IMR-90 (cell line): ENCODE data around the gene PDZD2. TPM values are rescaled to one million over a fixed set of nuclear protein-coding genes. Genes with fewer than 3 reads are reported as not detected.

Experiments
- ATAC-seq: fragments of 200-7000 bp; cut with Tn5 transposase; 2 replicates; pipeline ENCODE4 v1.9.1; 2020; ENCODE audit warnings: low read depth, mild to moderate bottlenecking, moderate library complexity
- BruUV-seq: library from RNA; stranded (reverse); fragments of 400-500 nt; replicated peaks from 2 replicates; lab custom pipeline; 2021; lab: Mats Ljungman, UMichigan
- CTCF ChIA-PET: fragments of 300-600 bp; formaldehyde crosslinking; extraction: SDS; loops from one replicate; lab custom pipeline; 2021; ENCODE audit warnings: antibody characterized with exemption; lab: Yijun Ruan, JAX
- POLR2A ChIA-PET: fragments of 300-600 bp; sonication (Branson Sonifier 250); formaldehyde crosslinking; loops from one replicate; lab custom pipeline; 2022; ENCODE audit warnings: antibody characterized with exemption; ENCODE audit not compliant: unreplicated experiment; lab: Charles Lee
- DNase-seq: peaks from one replicate; pipeline ENCODE4 v3.0.0; 2013
- H2AFZ ChIP-seq: replicated peaks from 2 replicates; pipeline ENCODE3; 2013; ENCODE audit warnings: low read length, mild to moderate bottlenecking; ENCODE audit not compliant: poor library complexity
- H2AK5ac ChIP-seq: 2 replicates; pipeline ENCODE4 v1.6.1; 2013; ENCODE audit warnings: low read depth, low read length, inconsistent platforms
- H2AK9ac ChIP-seq: replicated peaks from 2 replicates; pipeline ENCODE3; 2013; ENCODE audit warnings: mild to moderate bottlenecking, low read depth, low read length, moderate library complexity; ENCODE audit not compliant: poor library complexity
- H2BK120ac ChIP-seq: 2 replicates; pipeline ENCODE4 v1.6.1; 2013; ENCODE audit warnings: low read depth, low read length, inconsistent platforms
- H2BK15ac ChIP-seq: 3 replicates; pipeline ENCODE4 v1.6.1; 2013; ENCODE audit warnings: low read depth, low read length, inconsistent platforms
- H2BK20ac ChIP-seq: 2 replicates; pipeline ENCODE4 v1.6.1; 2013; ENCODE audit warnings: low read depth, mild to moderate bottlenecking, inconsistent platforms, low read length, moderate library complexity
- H2BK5ac ChIP-seq: 2 replicates; pipeline ENCODE4 v1.6.1; 2013; ENCODE audit warnings: mild to moderate bottlenecking, low read depth, low read length, inconsistent platforms; ENCODE audit not compliant: poor library complexity, severe bottlenecking
- H3K14ac ChIP-seq: replicated peaks from 2 replicates; pipeline ENCODE4 v1.6.1; 2013; ENCODE audit warnings: low read depth, low read length, inconsistent platforms
- H3K18ac ChIP-seq: 2 replicates; pipeline ENCODE4 v1.6.1; 2013; ENCODE audit warnings: low read depth, low read length, control low read depth
- H3K23ac ChIP-seq: 2 replicates; pipeline ENCODE4 v1.6.1; 2013; ENCODE audit warnings: low read depth, low read length, inconsistent platforms
- H3K27ac ChIP-seq: 2 replicates; pipeline ENCODE4 v1.5.1; 2013; ENCODE audit warnings: mild to moderate bottlenecking, control low read depth, low read length; ENCODE audit not compliant: insufficient read depth
- H3K27me3 ChIP-seq: 2 replicates; pipeline ENCODE4 v1.6.1; 2013; ENCODE audit warnings: low read length; ENCODE audit not compliant: control insufficient read depth, insufficient read depth
- H3K36me3 ChIP-seq: 2 replicates; pipeline ENCODE4 v1.6.1; 2013; ENCODE audit warnings: low read length, mixed read lengths; ENCODE audit not compliant: control insufficient read depth, insufficient read depth
- H3K4ac ChIP-seq: 2 replicates; pipeline ENCODE4 v1.6.1; 2013; ENCODE audit warnings: low read depth, low read length, inconsistent platforms
- H3K4me1 ChIP-seq: 2 replicates; pipeline ENCODE4 v1.6.1; 2013; ENCODE audit warnings: low read length, mixed read lengths; ENCODE audit not compliant: control insufficient read depth, insufficient read depth
- H3K4me2 ChIP-seq: 2 replicates; pipeline ENCODE4 v1.6.1; 2013; ENCODE audit warnings: low read depth, mild to moderate bottlenecking, control low read depth, low read length, moderate library complexity
- H3K4me3 ChIP-seq: 2 replicates; pipeline ENCODE4 v1.5.1; 2013; ENCODE audit warnings: low read depth, mild to moderate bottlenecking, control low read depth, low read length, moderate library complexity; ENCODE audit not compliant: insufficient read depth
- H3K56ac ChIP-seq: 2 replicates; pipeline ENCODE4 v1.6.1; 2013; ENCODE audit warnings: low read length, inconsistent platforms; ENCODE audit not compliant: insufficient read depth; ENCODE audit errors: extremely low read depth
- H3K79me1 ChIP-seq, 2 experiments: 2 replicates each; pipeline ENCODE4 v1.6.1; 2013; ENCODE audit warnings: low read length in 2 of 2, inconsistent platforms in 1 of 2, low read depth in 1 of 2
- H3K9ac ChIP-seq: 2 replicates; pipeline ENCODE4 v1.6.1; 2013; ENCODE audit warnings: low read depth, low read length, control low read depth
- H3K9me1 ChIP-seq: 2 replicates; pipeline ENCODE4 v1.6.1; 2013; ENCODE audit warnings: low read length, inconsistent platforms; ENCODE audit not compliant: insufficient read depth
- H3K9me3 ChIP-seq: 2 replicates; pipeline ENCODE4 v1.6.1; 2013; ENCODE audit warnings: low read length; ENCODE audit not compliant: control insufficient read depth, insufficient read depth
- H4K20me1 ChIP-seq: 2 replicates; pipeline ENCODE4 v1.6.1; 2013; ENCODE audit warnings: low read length, inconsistent platforms; ENCODE audit not compliant: insufficient read depth
- H4K5ac ChIP-seq: 2 replicates; pipeline ENCODE4 v1.6.1; 2013; ENCODE audit warnings: mild to moderate bottlenecking, low read depth, low read length, control low read depth
- H4K8ac ChIP-seq, 2 experiments: 2 replicates each; pipeline ENCODE4 v1.6.1; 2013; ENCODE audit warnings: low read depth in 2 of 2, low read length in 2 of 2, control low read depth in 1 of 2, inconsistent platforms in 1 of 2
- H4K91ac ChIP-seq: 2 replicates; pipeline ENCODE4 v1.6.1; 2013; ENCODE audit warnings: low read depth, low read length, inconsistent platforms; ENCODE audit not compliant: insufficient read depth
- BHLHE40 ChIP-seq: fragments of 150-350 bp; IDR thresholded peaks from 2 replicates; pipeline ENCODE4 v1.6.1; 2016; ENCODE audit warnings: mild to moderate bottlenecking, low read depth, low read length
- CEBPB ChIP-seq: IDR thresholded peaks from 2 replicates; pipeline ENCODE4 v1.6.1; 2012; ENCODE audit warnings: low read depth, low read length, improper control_type of control experiment
- CTCF ChIP-seq: conservative IDR thresholded peaks from 2 replicates; pipeline ENCODE4 v1.5.1; 2012; ENCODE audit warnings: mild to moderate bottlenecking, low read depth, low read length, improper control_type of control experiment
- ELK1 ChIP-seq: fragments of 150-350 bp; IDR thresholded peaks from 2 replicates; pipeline ENCODE4 v1.6.1; 2016; ENCODE audit warnings: low read depth, mild to moderate bottlenecking, low read length, moderate library complexity, borderline replicate concordance
- FOS ChIP-seq: fragments of 150-350 bp; IDR thresholded peaks from 2 replicates; pipeline ENCODE4 v1.6.1; 2016; ENCODE audit warnings: low read depth, low read length
- MAZ ChIP-seq: IDR thresholded peaks from 2 replicates; pipeline ENCODE4 v1.6.1; 2012; ENCODE audit warnings: low read depth, mild to moderate bottlenecking, low read length, improper control_type of control experiment, moderate library complexity, borderline replicate concordance
- MXI1 ChIP-seq: IDR thresholded peaks from 2 replicates; pipeline ENCODE4 v1.6.1; 2012; ENCODE audit warnings: low read depth, mild to moderate bottlenecking, low read length, moderate library complexity, borderline replicate concordance
- POLR2A ChIP-seq: IDR thresholded peaks from 2 replicates; pipeline ENCODE4 v1.6.1; 2012; ENCODE audit warnings: mild to moderate bottlenecking, low read depth, low read length
- RCOR1 ChIP-seq: IDR thresholded peaks from 2 replicates; pipeline ENCODE4 v1.6.1; 2012; ENCODE audit warnings: mild to moderate bottlenecking, low read length, improper control_type of control experiment; ENCODE audit not compliant: insufficient replicate concordance
- USF2 ChIP-seq: fragments of 150-350 bp; IDR thresholded peaks from 2 replicates; pipeline ENCODE4 v1.6.1; 2017; ENCODE audit warnings: mild to moderate bottlenecking, antibody characterized with exemption, low read length, low read depth
- WGBS, 2 experiments: methylation state at CpG; one replicate each; pipeline versions ENCODE4 v1.1.5 to v1.1.7; 2013; ENCODE audit warnings: missing lambda C conversion rate in 2 of 2; ENCODE audit not compliant: insufficient read length in 1 of 2; ENCODE audit errors: extremely low coverage in 2 of 2; 5-methylcytosine and 5-hydroxymethylcytosine counted together
- dilution Hi-C: fragments of 300-500 bp; cut with HindIII; formaldehyde crosslinking; loops from one replicate; pipeline ENCODE4 v1.14.3; 2018; ENCODE audit warnings: low sequenced_read_pairs; ENCODE audit not compliant: unreplicated experiment
- in situ Hi-C: fragments of 300-500 bp; cut with MboI; formaldehyde crosslinking; loops from 3 replicates; pipeline ENCODE4 v1.14.3; 2019; ENCODE audit warnings: low sequenced_read_pairs, inconsistent platforms, mixed read lengths
- intact Hi-C: fragments of 100-400 bp; cut with micrococcal nuclease; formaldehyde crosslinking; loops from 2 replicates; pipeline ENCODE4 v1.10.0; 2022
- polyA plus RNA-seq, 3 experiments: library from polyadenylated mRNA; depleted of rRNA; stranded (reverse); fragments of >200 nt; gene quantifications; 2 replicates each; pipeline ENCODE4 v1.2.3, GENCODE V29; 2012; ENCODE audit warnings: low replicate concordance in 1 of 3
- total RNA-seq: library from RNA; depleted of rRNA; stranded (reverse); fragments of >200 nt; gene quantifications from 2 replicates; pipeline ENCODE4 v1.2.3, GENCODE V29; 2012

The PDZD2 gene
- total and polyA plus RNA-seq, 2 of the 4 experiments (the other 2 are of a cell fraction), result under 0.01 to 0.02 TPM

- H3K9me3 ChIP-seq, result no peaks in the 10 kb centered on the region
- H3K36me3 ChIP-seq, result no peaks in the 10 kb centered on the region
- intact Hi-C loops, result no loop called here
- H4K5ac ChIP-seq, result no peak overlapping the region
- no peak overlapping the region for H3K23ac ChIP-seq
- no peak overlapping the region for H2BK5ac ChIP-seq
- no peak overlapping the region for H3K9ac ChIP-seq
- H3K4me1 ChIP-seq, result no peaks in the 10 kb centered on the region
- no peak overlapping the region for H2AK9ac ChIP-seq
- no TSS peak for BruUV-seq
- DNase-seq (no peak), ATAC-seq (no peak)
- H2BK15ac ChIP-seq, result no peak overlapping the region
- no peak overlapping the region for H3K56ac ChIP-seq
- H2AK5ac ChIP-seq, result no peak overlapping the region
- no peak overlapping the region for H4K8ac ChIP-seq
- H2BK120ac ChIP-seq, result no peak overlapping the region
- H2BK20ac ChIP-seq, result no peak overlapping the region
- ChIA-PET POLR2A (no interaction called here), CTCF (no interaction called here)
- no peak overlapping the region for H3K27ac ChIP-seq
- no peak overlapping the region for H4K91ac ChIP-seq
- no peak overlapping the region for H3K14ac ChIP-seq
- in situ Hi-C loops, result no loop called here
- H3K18ac ChIP-seq, result no peak overlapping the region
- H3K9me1 ChIP-seq, result no peaks in the 10 kb centered on the region
- no peak for TF ChIP-seq RCOR1
- TF ChIP-seq CTCF, result no peak
- TF ChIP-seq MXI1, result no peak
- TF ChIP-seq FOS, result no peak
- TF ChIP-seq USF2, result no peak
- TF ChIP-seq CEBPB, result no peak
- no peak for TF ChIP-seq ELK1
- no peak for TF ChIP-seq MAZ
- no peak for TF ChIP-seq BHLHE40
- TF ChIP-seq POLR2A, result no peak
- no peak overlapping the region for H2AFZ ChIP-seq
- no peak overlapping the region for H3K4me2 ChIP-seq
- no peaks in the 10 kb centered on the region for H4K20me1 ChIP-seq
- WGBS, 2 experiments, result no CpG with 5 or more reads among the region's 1 CpG
- peaks cover 16% of the 10 kb centered on the region for H3K27me3 ChIP-seq
- H3K4me3 ChIP-seq, result no peak overlapping the region
- H3K4ac ChIP-seq, result no peak overlapping the region
- H3K79me1 ChIP-seq, result no peaks in the 10 kb centered on the region
- dilution Hi-C loops, result no loop called here
These were observed 337.2 kb downstream of the PDZD2 start for GRCh38 chr5:31976169-31976568.
